ENCODE measurements around the gene EGFLAM.
"Not testable (repeated sequence)": the region's sequence is repeated elsewhere in the genome, so short reads cannot be mapped to it uniquely, and the experiment has no call there.

Gene EGFLAM

DNA sequence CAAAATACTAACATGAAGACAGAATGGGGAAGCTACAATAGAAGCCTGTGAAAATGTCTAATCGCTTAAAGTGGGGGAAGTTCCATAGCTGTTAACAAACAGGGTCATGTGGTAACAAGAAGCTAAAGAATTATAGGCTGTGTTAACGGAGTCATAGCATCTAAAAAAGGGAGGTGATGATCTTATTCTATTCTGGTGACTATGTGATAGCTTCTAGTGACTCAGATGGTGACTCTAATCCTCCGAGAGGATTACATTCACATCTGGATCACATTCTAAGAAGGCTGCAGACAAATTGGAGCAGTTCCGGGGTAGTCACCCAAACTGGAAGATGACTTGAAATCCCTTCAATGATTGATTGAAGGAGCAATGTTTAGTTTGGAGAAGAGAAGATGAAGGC lies 156.0 kb downstream of the EGFLAM start:
- Histone ChIP-seq H2AFZ (ENCODE audit: low read length) (no peak overlapping the region), H3K4me1 (ENCODE audit: insufficient read depth, low read length, severe bottlenecking) (no peaks in the 10 kb centered on the region), H3K4me3 (ENCODE audit: low read depth, low read length, poor library complexity, severe bottlenecking) (no peak overlapping the region), H3F3A (ENCODE audit: insufficient read depth, low read length) (no peaks in the 10 kb centered on the region), H4K20me1 (ENCODE audit: insufficient read depth, low read length) (no peaks in the 10 kb centered on the region), H3K79me2 (ENCODE audit: insufficient read depth, low read length) (no peaks in the 10 kb centered on the region), H3K27ac (ENCODE audit: low read depth, low read length, poor library complexity, severe bottlenecking) (no peak overlapping the region), H3K9me2 (ENCODE audit: low read depth, low read length) (no peaks in the 10 kb centered on the region), H3K4me2 (ENCODE audit: low read length) (no peak overlapping the region), H3K36me3 (ENCODE audit: insufficient read depth, low read length) (no peaks in the 10 kb centered on the region), H3K9ac (ENCODE audit: low read length) (no peak overlapping the region), H3K27me3 (ENCODE audit: insufficient read depth, low read length) (no peaks in the 10 kb centered on the region), H3K9me3 (ENCODE audit: low read length) (no peaks in the 10 kb centered on the region)
- TF ChIP-seq, protein P1, sequence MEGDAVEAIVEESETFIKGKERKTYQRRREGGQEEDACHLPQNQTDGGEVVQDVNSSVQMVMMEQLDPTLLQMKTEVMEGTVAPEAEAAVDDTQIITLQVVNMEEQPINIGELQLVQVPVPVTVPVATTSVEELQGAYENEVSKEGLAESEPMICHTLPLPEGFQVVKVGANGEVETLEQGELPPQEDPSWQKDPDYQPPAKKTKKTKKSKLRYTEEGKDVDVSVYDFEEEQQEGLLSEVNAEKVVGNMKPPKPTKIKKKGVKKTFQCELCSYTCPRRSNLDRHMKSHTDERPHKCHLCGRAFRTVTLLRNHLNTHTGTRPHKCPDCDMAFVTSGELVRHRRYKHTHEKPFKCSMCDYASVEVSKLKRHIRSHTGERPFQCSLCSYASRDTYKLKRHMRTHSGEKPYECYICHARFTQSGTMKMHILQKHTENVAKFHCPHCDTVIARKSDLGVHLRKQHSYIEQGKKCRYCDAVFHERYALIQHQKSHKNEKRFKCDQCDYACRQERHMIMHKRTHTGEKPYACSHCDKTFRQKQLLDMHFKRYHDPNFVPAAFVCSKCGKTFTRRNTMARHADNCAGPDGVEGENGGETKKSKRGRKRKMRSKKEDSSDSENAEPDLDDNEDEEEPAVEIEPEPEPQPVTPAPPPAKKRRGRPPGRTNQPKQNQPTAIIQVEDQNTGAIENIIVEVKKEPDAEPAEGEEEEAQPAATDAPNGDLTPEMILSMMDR (IDR thresholded peaks at IDR 0.05; ENCODE audit: low read length) = no peak
- TF ChIP-seq EZH2 (IDR thresholded peaks at IDR 0.05; ENCODE audit: borderline replicate concordance, low read length) = no peak

DNA sequence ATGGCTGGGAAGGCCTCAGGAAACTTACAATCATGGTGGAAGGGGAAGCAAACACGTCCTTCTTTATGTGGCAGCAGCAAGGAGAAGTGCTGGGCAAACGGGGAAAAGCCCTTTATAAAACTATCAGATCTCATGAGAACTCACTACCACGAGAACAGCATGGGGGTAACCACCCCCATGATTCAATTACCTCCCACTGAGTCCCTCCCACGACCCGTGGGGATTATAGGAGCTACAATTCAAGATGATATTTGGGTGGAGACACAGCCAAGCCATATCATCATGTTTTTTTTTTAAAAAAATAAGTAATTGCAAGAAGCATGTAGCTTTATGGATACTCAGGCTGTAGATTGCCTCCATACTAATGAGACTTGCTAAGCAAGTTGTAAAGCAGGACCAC lies 157.4 kb downstream of the EGFLAM start:
- H3K9me2 ChIP-seq (ENCODE audit: low read depth, low read length); H3K4me3 ChIP-seq (ENCODE audit: low read depth, low read length, poor library complexity, severe bottlenecking); H3K36me3 ChIP-seq (ENCODE audit: insufficient read depth, low read length); H4K20me1 ChIP-seq (ENCODE audit: insufficient read depth, low read length); H3K27me3 ChIP-seq (ENCODE audit: insufficient read depth, low read length); H3K79me2 ChIP-seq (ENCODE audit: insufficient read depth, low read length); H3K4me2 ChIP-seq (ENCODE audit: low read length); H2AFZ ChIP-seq (ENCODE audit: low read length); H3K9me3 ChIP-seq (ENCODE audit: low read length); H3K27ac ChIP-seq (ENCODE audit: low read depth, low read length, poor library complexity, severe bottlenecking); H3K4me1 ChIP-seq (ENCODE audit: insufficient read depth, low read length, severe bottlenecking); H3F3A ChIP-seq (ENCODE audit: insufficient read depth, low read length); H3K9ac ChIP-seq (ENCODE audit: low read length): not testable (repeated sequence)

DNA sequence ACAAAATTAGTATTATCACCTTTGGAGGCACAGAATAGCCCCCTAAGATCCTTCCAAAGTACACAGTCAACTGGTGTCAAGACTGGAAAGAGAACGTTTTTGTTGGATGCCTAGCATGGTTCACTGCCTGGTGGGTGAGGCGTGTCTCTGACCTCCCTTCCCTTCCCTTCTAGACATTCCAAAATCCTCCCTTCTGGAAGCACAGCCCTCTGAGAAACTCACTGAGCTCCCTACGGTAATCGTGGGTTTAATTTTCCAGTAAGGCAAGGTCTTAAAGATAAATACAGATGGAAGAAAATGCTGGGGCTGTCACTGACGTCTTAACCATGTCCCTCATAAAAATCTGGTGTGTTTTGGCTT lies 159.3 kb downstream of the EGFLAM start:
- H3K9me2 ChIP-seq (ENCODE audit: low read depth, low read length) = no peaks in the 10 kb centered on the region
- H3K27ac ChIP-seq (ENCODE audit: low read depth, low read length, poor library complexity, severe bottlenecking) = no peak overlapping the region
- no peak for TF ChIP-seq EZH2 (IDR thresholded peaks at IDR 0.05; ENCODE audit: borderline replicate concordance, low read length)
- TF ChIP-seq, protein P1 (IDR thresholded peaks at IDR 0.05; ENCODE audit: low read length) = no peak
- no peaks in the 10 kb centered on the region for H3K36me3 ChIP-seq (ENCODE audit: insufficient read depth, low read length)
- no peak overlapping the region for H2AFZ ChIP-seq (ENCODE audit: low read length)
- H3K4me2 ChIP-seq (ENCODE audit: low read length) = no peak overlapping the region
- no peaks in the 10 kb centered on the region for H3K4me1 ChIP-seq (ENCODE audit: insufficient read depth, low read length, severe bottlenecking)
- H3K9ac ChIP-seq (ENCODE audit: low read length) = no peak overlapping the region
- no peaks in the 10 kb centered on the region for H3F3A ChIP-seq (ENCODE audit: insufficient read depth, low read length)
- no peaks in the 10 kb centered on the region for H3K9me3 ChIP-seq (ENCODE audit: low read length)
- no peaks in the 10 kb centered on the region for H4K20me1 ChIP-seq (ENCODE audit: insufficient read depth, low read length)
- H3K27me3 ChIP-seq (ENCODE audit: insufficient read depth, low read length) = no peaks in the 10 kb centered on the region
- H3K4me3 ChIP-seq (ENCODE audit: low read depth, low read length, poor library complexity, severe bottlenecking) = no peak overlapping the region
- no peaks in the 10 kb centered on the region for H3K79me2 ChIP-seq (ENCODE audit: insufficient read depth, low read length)

DNA sequence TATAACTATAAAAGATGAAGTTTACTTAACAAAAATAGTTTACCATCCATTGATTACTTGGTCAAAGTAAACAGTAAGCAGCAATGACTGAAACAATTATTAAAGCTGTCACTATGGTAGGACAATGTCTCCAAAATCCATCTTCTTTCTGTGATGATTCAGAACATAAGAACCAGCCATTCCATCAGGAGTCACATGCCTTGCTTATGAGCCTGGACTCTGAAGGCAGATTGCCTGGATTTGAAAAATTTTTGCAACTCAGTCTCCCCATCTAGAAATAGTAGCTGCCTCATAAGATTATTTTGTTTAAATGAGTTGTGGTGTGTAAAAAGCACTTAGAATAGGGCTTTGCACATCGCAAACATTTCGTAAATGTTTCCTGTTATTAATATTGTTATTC lies 161.9 kb downstream of the EGFLAM start:
- no peaks in the 10 kb centered on the region for H3K9me3 ChIP-seq (ENCODE audit: low read length)
- H3K36me3 ChIP-seq (ENCODE audit: insufficient read depth, low read length) = no peaks in the 10 kb centered on the region
- no peak overlapping the region for H3K4me3 ChIP-seq (ENCODE audit: low read depth, low read length, poor library complexity, severe bottlenecking)
- no peaks in the 10 kb centered on the region for H4K20me1 ChIP-seq (ENCODE audit: insufficient read depth, low read length)
- H2AFZ ChIP-seq (ENCODE audit: low read length) = no peak overlapping the region
- H3K9ac ChIP-seq (ENCODE audit: low read length) = no peak overlapping the region
- no peaks in the 10 kb centered on the region for H3F3A ChIP-seq (ENCODE audit: insufficient read depth, low read length)
- no peaks in the 10 kb centered on the region for H3K9me2 ChIP-seq (ENCODE audit: low read depth, low read length)
- H3K79me2 ChIP-seq (ENCODE audit: insufficient read depth, low read length) = no peaks in the 10 kb centered on the region
- H3K4me2 ChIP-seq (ENCODE audit: low read length) = no peak overlapping the region
- no peak overlapping the region for H3K27ac ChIP-seq (ENCODE audit: low read depth, low read length, poor library complexity, severe bottlenecking)
- 0 out of 2 replicates have a peak, but pooled peaks cover 3% of the 10 kb centered on the region for H3K27me3 ChIP-seq (ENCODE audit: insufficient read depth, low read length)
- no peaks in the 10 kb centered on the region for H3K4me1 ChIP-seq (ENCODE audit: insufficient read depth, low read length, severe bottlenecking)
- TF ChIP-seq, protein P1 (IDR thresholded peaks at IDR 0.05; ENCODE audit: low read length) = no peak
- no peak for TF ChIP-seq EZH2 (IDR thresholded peaks at IDR 0.05; ENCODE audit: borderline replicate concordance, low read length)

Measured in OCI-LY1 (cell line).